Loucy (cell line): ENCODE results near the gene HEPACAM2.

Experiments
- H2AFZ ChIP-seq: fragments of 200-600 bp; sonication (generic); 2 replicates; pipeline ENCODE4 v1.6.0; 2016; ENCODE audit warnings: antibody characterized with exemption, mild to moderate bottlenecking, low read length, moderate library complexity
- H3F3A ChIP-seq: fragments of 200-600 bp; 2 replicates; pipeline ENCODE4 v1.6.0; 2016; ENCODE audit warnings: antibody characterized with exemption, low read depth, mild to moderate bottlenecking
- H3K27me3 ChIP-seq: fragments of 200-600 bp; sonication (generic); 2 replicates; pipeline ENCODE4 v1.6.1; 2014; ENCODE audit warnings: low read length, mild to moderate bottlenecking; ENCODE audit not compliant: insufficient read depth, poor library complexity, severe bottlenecking
- H3K36me3 ChIP-seq: fragments of 200-600 bp; sonication (generic); 2 replicates; pipeline ENCODE4 v1.6.1; 2016; ENCODE audit warnings: low read length; ENCODE audit not compliant: insufficient read depth
- H3K4me1 ChIP-seq: fragments of 200-600 bp; sonication (generic); 2 replicates; pipeline ENCODE4 v1.5.1; 2014; ENCODE audit warnings: low read length, mild to moderate bottlenecking; ENCODE audit not compliant: insufficient read depth, poor library complexity, severe bottlenecking
- H3K4me2 ChIP-seq: fragments of 200-600 bp; sonication (generic); 2 replicates; pipeline ENCODE4 v1.6.0; 2014; ENCODE audit warnings: antibody characterized with exemption, low read length, low read depth, mild to moderate bottlenecking; ENCODE audit not compliant: poor library complexity, severe bottlenecking
- H3K4me3 ChIP-seq: fragments of 200-600 bp; sonication (generic); 2 replicates; pipeline ENCODE4 v1.5.1; 2014; ENCODE audit warnings: low read length, mild to moderate bottlenecking, mixed read lengths; ENCODE audit not compliant: poor library complexity, severe bottlenecking
- H3K79me2 ChIP-seq: fragments of 200-600 bp; sonication (generic); 2 replicates; pipeline ENCODE4 v1.6.1; 2014; ENCODE audit warnings: low read length; ENCODE audit not compliant: insufficient read depth
- H3K9ac ChIP-seq: fragments of 200-600 bp; sonication (generic); 2 replicates; pipeline ENCODE4 v1.6.0; 2014; ENCODE audit warnings: mild to moderate bottlenecking, low read depth, low read length, moderate library complexity; ENCODE audit not compliant: poor library complexity, severe bottlenecking
- H3K9me2 ChIP-seq: fragments of 200-600 bp; sonication (generic); replicated peaks from 2 replicates; pipeline ENCODE4 v1.6.1; 2016; ENCODE audit warnings: low read depth, low read length, mixed read lengths
- H3K9me3 ChIP-seq: fragments of 200-600 bp; sonication (generic); 2 replicates; pipeline ENCODE4 v1.6.1; 2014; ENCODE audit warnings: mild to moderate bottlenecking, antibody characterized with exemption, low read length, low read depth; ENCODE audit not compliant: insufficient read depth
- H4K20me1 ChIP-seq: fragments of 200-600 bp; sonication (generic); 2 replicates; pipeline ENCODE4 v1.6.0; 2014; ENCODE audit warnings: antibody characterized with exemption, low read length, mild to moderate bottlenecking; ENCODE audit not compliant: insufficient read depth, poor library complexity, severe bottlenecking
- CTCF ChIP-seq: fragments of 200-600 bp; sonication (generic); conservative IDR thresholded peaks from 2 replicates; pipeline ENCODE4 v1.5.1; 2014; ENCODE audit warnings: mild to moderate bottlenecking, antibody characterized with exemption, low read length
- EZH2phosphoT487 ChIP-seq: fragments of 200-600 bp; IDR thresholded peaks from 2 replicates; pipeline ENCODE4 v1.6.1; 2018; ENCODE audit warnings: antibody characterized with exemption, mild to moderate bottlenecking, moderate library complexity, borderline replicate concordance

Gene HEPACAM2

DNA sequence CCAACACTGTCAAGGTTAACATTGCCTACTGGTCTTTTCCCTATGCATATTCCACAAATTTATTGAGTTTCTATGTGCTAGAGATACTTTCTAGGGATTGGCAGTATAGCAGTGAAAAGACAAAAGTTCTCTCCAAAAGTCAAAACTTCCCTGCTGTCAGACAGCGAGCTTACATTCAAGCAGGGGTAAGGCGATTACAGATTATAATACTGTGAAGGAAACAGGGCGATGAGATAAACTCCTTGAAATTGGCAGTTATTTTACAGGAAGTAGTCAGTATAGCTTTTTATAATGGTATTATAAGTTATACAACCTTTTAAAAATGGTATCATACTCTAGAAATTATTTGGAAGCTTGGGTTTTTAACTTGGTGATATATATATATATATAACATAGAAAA lies 15.8 kb upstream of the HEPACAM2 start:
- H3K79me2 ChIP-seq: no peaks in the 10 kb centered on the region
- H3K9ac ChIP-seq: no peak overlapping the region
- H3K4me3 ChIP-seq: no peak overlapping the region
- H3K9me2 ChIP-seq: no peaks in the 10 kb centered on the region
- no peaks in the 10 kb centered on the region for H3K36me3 ChIP-seq
- H3K4me1 ChIP-seq: peaks cover 13% of the 10 kb centered on the region
- TF ChIP-seq CTCF (no peak), EZH2phosphoT487 (no peak)
- H3F3A ChIP-seq: 0 out of 2 replicates have a peak, but pooled peaks cover 3% of the 10 kb centered on the region
- no peak overlapping the region for H3K4me2 ChIP-seq
- peaks cover 21% of the 10 kb centered on the region for H4K20me1 ChIP-seq
- peaks cover 4% of the 10 kb centered on the region for H3K27me3 ChIP-seq
- H3K9me3 ChIP-seq: no peaks in the 10 kb centered on the region
- no peak overlapping the region for H2AFZ ChIP-seq

GRCh38 chr7:93239824-93240223 lies 13.6 kb upstream of the HEPACAM2 start:
- H3K36me3 ChIP-seq: no peaks in the 10 kb centered on the region
- TF ChIP-seq EZH2phosphoT487 (no peak), CTCF (no peak)
- H3K4me2 ChIP-seq: no peak overlapping the region
- no peak overlapping the region for H3K4me3 ChIP-seq
- no peaks in the 10 kb centered on the region for H3K9me2 ChIP-seq
- H4K20me1 ChIP-seq: peaks cover 4% of the 10 kb centered on the region
- H3K9ac ChIP-seq: no peak overlapping the region
- H3K79me2 ChIP-seq: no peaks in the 10 kb centered on the region
- H3K9me3 ChIP-seq: no peaks in the 10 kb centered on the region
- no peaks in the 10 kb centered on the region for H3K27me3 ChIP-seq
- H3F3A ChIP-seq: no peaks in the 10 kb centered on the region
- H2AFZ ChIP-seq: no peak overlapping the region
- peaks cover 9% of the 10 kb centered on the region for H3K4me1 ChIP-seq

DNA sequence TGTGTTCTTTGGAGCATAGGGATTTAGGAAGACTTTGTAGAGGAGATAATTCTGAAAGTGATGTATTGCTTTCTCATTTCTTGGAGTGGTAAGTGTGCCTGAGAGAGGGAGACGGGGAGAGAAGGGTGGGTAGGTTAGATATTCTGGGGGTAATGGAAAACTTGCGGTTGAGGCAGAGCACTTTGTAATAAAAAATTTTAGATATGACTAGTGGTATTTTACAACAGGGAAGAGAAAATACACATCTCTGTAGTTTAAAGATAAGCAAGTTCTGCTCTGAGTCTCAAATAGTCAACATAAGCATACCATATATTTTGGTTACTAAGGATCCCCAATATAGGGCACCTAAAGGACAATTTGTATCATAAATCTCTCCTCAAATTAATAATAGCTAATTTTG lies 12.5 kb upstream of the HEPACAM2 start:
- H3K4me1 ChIP-seq: peaks cover 16% of the 10 kb centered on the region
- no peaks in the 10 kb centered on the region for H4K20me1 ChIP-seq
- peaks cover 1% of the 10 kb centered on the region; the same call in 1 of the 2 replicates for H3K79me2 ChIP-seq
- no peaks in the 10 kb centered on the region for H3F3A ChIP-seq
- H3K9me3 ChIP-seq: no peaks in the 10 kb centered on the region
- no peak overlapping the region for H3K4me2 ChIP-seq
- no peak overlapping the region for H3K9ac ChIP-seq
- no peak overlapping the region for H2AFZ ChIP-seq
- TF ChIP-seq CTCF: no peak
- TF ChIP-seq EZH2phosphoT487: no peak
- H3K9me2 ChIP-seq: no peaks in the 10 kb centered on the region
- no peaks in the 10 kb centered on the region for H3K36me3 ChIP-seq
- no peak overlapping the region for H3K4me3 ChIP-seq
- no peaks in the 10 kb centered on the region for H3K27me3 ChIP-seq
